Keratinocyte (primary cell): ENCODE data around the gene TTC31.

Experiments used
- EZH2 ChIP-seq: IDR thresholded peaks from one replicate; pipeline ENCODE4 v1.6.1; 2012; ENCODE audit warnings: inconsistent platforms, mild to moderate bottlenecking, low read length, moderate library complexity
- TF ChIP-seq, protein P1 (sequence below), 3 experiments: IDR thresholded peaks in 1 of 3; conservative IDR thresholded peaks in 1 of 3; optimal IDR thresholded peaks in 1 of 3; 2 replicates in 2 of 3; 3 replicates in 1 of 3; pipeline versions ENCODE3 to v1.5.1; 2011; ENCODE audit warnings: low read length in 3 of 3, mild to moderate bottlenecking in 3 of 3, moderate library complexity in 2 of 3, control low read depth in 1 of 3, inconsistent platforms in 1 of 3; ENCODE audit not compliant: insufficient read depth in 2 of 3; ENCODE audit errors: extremely low read depth in 1 of 3

GRCh38 chr2:74489906-74490305 lies 7.0 kb downstream of the TTC31 start:
- TF ChIP-seq, protein P1, sequence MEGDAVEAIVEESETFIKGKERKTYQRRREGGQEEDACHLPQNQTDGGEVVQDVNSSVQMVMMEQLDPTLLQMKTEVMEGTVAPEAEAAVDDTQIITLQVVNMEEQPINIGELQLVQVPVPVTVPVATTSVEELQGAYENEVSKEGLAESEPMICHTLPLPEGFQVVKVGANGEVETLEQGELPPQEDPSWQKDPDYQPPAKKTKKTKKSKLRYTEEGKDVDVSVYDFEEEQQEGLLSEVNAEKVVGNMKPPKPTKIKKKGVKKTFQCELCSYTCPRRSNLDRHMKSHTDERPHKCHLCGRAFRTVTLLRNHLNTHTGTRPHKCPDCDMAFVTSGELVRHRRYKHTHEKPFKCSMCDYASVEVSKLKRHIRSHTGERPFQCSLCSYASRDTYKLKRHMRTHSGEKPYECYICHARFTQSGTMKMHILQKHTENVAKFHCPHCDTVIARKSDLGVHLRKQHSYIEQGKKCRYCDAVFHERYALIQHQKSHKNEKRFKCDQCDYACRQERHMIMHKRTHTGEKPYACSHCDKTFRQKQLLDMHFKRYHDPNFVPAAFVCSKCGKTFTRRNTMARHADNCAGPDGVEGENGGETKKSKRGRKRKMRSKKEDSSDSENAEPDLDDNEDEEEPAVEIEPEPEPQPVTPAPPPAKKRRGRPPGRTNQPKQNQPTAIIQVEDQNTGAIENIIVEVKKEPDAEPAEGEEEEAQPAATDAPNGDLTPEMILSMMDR (optimal IDR thresholded peaks at IDR 0.05 in 1 of 3, IDR thresholded peaks at IDR 0.05 in 1 of 3, conservative IDR thresholded peaks at IDR 0.05 in 1 of 3; ENCODE audit: extremely low read depth in 1 of 3, insufficient read depth in 2 of 3, low read length in 3 of 3), result no peak
- TF ChIP-seq EZH2, result no peak
